NCI-H1930 (cell line): Measurements from ENCODE around the gene KIDINS220.

Experiments
- DNase-seq, 2 experiments: peaks; one replicate each; lab custom pipeline; 2025; lab: John Stamatoyannopoulos, UW

Gene KIDINS220

GRCh38 chr2:8836971-8837794 is at the start of gene KIDINS220:
Gene KIDINS220, minus strand, starts transcription at chr2:8837613. Its CDS starts 10,520 bp downstream, at chr2:8827093.
- DNase-seq = peak; percentile 40 to 73

- no peak for DNase-seq
These were observed 49.5 kb upstream of the KIDINS220 start for GRCh38 chr2:8886876-8887275.

DNA sequence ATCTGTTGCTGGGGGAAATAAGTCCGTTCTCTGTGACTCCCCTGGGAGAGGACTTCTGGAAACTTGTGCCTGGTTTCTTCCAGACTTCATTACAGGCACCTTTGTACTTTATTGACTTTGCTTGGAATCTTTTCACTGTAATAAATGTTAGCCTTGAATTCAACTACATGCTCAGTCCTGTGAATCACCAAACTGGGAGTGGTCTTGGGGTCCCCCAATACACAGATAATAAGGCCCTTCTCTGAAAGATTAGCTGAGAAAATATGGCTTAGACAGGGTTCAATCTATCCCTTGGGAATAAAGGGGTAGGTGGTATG is 48.7 kb upstream of the KIDINS220 start:
- no peak for DNase-seq

- no peak for DNase-seq
These were observed 48.2 kb upstream of the KIDINS220 start for GRCh38 chr2:8885449-8886201.

DNA sequence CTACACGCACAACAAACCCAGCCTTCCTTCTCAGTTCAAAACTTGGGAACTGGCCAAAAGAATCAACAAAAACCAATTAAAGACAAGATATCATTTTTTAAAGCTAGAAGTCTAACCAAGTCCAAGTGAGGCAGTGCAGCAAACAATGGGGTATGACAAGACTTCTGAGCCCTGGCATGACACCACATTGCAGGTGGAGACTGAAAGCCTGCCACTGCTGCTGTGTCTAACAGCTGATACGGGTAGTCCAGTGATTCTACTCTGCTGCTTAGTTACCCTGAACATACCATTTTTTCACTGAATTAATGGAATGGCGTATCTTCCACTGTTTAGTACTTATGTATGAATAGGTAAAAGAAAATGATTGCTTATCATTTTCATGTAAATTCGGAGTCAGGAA is 47.4 kb upstream of the KIDINS220 start:
- no peak for DNase-seq

- DNase-seq = no peak
These were observed 44.7 kb upstream of the KIDINS220 start for GRCh38 chr2:8882094-8882493.

GRCh38 chr2:8877894-8878293 is 40.5 kb upstream of the KIDINS220 start:
- DNase-seq = no peak

DNA sequence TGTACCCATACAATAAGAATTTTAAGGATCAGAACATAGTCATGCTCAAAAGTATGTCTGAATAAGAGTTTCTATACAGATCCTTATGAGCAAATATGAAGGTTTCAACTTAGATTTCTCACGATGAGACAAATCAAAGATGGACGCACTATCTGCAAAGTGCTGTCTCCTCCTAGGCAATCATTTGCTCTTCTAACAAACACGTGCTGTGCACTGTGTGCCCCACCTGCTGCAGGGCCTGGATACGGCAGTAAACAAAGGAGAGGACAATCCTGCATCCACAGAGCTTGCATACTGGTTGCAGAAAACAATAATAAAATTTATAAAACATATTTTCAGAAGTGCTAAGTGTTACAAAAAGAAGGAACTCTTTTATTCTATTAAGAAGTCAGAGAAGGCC is 39.9 kb upstream of the KIDINS220 start:
- DNase-seq = no peak

DNA sequence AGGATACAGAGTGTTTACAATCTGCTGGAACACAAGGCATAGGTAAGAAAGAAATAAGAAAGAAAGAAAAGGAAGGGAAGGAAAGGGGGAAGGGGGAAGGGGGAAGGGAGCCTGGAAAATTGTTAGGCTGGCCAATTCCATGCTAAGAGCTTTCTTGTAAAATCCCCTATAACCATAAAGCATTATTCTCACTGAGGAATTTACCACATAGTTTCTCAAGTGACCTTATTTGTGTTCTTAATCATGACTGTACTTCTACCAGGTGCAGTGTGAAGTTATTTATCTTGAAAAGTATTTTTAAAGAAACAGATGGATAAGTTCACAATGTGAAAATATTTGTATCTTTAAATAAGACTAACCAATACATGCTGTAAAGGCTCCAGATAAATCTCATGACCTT is 39.2 kb upstream of the KIDINS220 start:
- DNase-seq = no peak

GRCh38 chr2:8872821-8873432 is 35.5 kb upstream of the KIDINS220 start:
- DNase-seq = peak in 1 of 2 experiments; percentile 41

GRCh38 chr2:8870441-8870840 is 33.0 kb upstream of the KIDINS220 start:
- DNase-seq = no peak

DNA sequence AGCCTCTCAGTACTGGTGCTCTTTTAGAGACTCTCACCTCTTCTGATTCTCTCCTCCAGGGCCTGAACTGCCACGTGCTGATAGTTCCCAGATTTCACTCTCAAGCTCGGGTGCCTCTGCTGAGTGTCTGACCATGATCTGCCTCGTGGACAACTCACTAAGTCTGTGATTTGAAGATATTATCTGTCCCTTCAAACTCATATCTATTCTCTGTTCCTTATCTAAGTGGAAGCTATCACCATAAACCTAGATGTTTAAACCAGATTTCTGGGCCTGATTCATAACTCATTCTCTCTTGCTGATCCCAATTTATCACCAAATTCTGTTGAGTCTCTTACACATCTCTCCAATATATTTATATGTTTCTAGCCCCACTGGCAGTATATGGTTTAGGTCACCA is 29.9 kb upstream of the KIDINS220 start:
- no peak for DNase-seq

DNA sequence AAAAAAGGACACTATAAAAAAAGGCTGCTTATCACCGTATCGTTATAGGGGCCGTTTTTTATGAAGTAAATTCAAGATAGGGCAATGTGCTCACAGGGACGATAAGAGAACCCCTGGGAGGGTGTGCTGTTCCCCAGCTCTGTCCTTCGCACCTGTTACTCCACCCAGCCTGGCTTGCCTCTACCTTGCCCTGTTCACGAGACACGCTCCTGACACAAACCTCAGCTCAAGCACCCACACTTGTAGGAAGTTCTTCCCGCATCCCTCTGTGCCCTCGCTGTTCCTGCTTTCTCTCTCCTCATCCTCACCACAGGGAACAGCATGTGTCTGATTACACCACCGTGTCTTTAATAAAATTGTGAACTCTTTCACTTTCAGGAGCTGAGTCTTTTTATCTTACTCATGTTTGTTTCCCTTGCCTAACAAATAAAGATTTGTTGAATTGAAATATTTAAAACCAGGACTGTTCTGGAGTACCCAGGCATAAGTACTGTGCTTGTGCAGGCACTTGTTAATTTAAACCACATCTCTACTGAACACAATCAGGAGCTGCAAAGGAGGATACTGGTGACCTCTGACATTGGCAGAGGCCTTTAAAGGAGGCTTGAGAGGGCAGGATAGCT is 26.0 kb upstream of the KIDINS220 start:
- DNase-seq = no peak

DNA sequence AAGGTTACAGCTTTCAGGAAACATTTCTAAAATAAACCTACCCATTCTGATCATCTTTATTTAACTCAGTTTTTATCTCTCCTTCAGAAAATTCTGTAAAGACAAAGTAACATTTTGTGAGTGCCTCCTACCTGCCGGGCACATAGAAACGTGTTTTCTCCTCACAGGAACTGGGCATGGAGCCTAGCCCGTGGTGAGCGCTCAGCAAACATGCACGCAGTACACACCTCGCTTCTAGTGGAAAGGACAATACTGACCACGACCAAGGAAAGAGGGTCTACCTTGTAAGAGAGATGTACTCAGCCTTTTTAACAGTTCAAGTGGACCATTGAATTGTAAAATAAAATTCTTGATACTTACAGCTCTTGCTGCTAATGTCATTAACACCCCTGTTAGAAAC is 24.8 kb upstream of the KIDINS220 start:
- no peak for DNase-seq

GRCh38 chr2:8861797-8862196 is 24.4 kb upstream of the KIDINS220 start:
- DNase-seq = no peak

DNA sequence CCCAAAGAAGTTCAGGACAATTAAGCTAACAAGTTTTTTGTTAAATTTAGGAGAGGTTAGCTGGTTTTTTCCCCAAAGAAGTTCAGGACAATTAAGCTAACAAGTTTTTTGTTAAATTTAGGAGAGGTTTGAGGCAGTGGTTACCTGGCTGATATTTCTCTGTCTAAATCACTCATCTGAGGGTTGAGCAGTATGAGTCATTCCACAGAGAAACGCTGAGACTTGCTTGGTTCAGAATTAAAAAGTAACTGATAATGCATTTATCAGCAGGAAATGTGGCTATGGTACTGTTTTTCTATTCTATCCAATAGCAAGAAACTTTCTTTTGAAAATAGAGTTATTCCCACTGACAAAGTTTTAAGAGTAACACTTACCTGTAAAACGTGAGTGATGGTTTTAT is 22.8 kb upstream of the KIDINS220 start:
- no peak for DNase-seq

- no peak for DNase-seq
These were observed 21.5 kb upstream of the KIDINS220 start for GRCh38 chr2:8858910-8859309.

DNA sequence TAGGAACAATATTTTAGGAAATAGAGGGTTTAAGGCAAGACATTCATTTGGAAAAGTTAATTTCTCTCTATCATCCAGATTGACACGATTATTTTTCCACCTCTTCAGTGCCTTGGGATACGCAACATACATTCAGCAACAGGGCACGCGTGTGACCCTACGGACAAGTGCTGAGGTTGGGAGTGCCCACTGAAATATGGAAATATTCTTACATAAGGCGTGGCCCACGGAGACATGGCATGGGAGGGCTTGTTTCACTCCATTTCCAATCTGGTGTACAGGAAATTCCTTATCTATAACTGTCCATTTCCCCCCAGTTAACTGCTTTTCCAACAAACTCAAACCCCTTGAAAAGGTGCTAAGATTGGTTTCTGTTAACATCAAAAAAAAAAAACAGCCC is 20.9 kb upstream of the KIDINS220 start:
- DNase-seq = no peak

- DNase-seq = no peak
These were observed 20.3 kb upstream of the KIDINS220 start for GRCh38 chr2:8857709-8858108.

DNA sequence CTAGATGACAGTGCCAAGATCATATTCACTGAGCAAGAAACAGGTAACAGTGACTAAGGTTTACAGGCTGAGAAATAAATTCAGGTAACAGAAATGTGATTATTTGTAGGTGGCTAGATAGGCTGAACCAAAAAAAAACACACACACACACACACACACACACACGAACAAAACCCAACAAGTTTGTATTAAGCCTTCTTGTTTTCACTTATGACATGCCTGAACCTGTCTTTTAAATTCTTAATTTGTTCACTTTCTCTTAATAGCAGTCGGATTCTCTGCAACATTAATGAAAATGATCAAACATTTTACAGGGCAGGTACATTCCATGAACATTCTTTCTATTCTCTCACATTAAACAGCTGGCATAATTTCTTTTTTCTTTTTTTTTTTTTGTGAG is 18.8 kb upstream of the KIDINS220 start:
- no peak for DNase-seq

DNA sequence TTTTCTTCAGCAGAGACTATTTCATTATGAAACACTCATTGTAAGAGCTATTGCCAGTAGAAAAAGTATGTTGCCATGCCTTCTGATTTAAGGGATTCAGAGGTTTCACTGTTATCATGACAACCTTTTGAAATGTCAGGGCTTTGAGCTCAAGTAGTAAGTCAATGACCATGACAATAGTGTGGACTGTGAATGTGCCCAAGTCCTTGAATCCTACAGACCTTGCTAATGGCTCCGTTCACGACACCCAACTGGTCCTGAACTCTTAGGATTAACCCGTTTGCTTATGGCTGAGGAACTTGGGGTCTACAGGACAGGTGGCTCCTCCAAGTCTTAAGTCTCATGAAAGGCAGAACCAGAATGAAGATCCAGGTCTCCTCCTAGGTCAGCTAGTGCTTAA is 17.6 kb upstream of the KIDINS220 start:
- DNase-seq = no peak

- no peak for DNase-seq
These were observed 16.0 kb upstream of the KIDINS220 start for GRCh38 chr2:8853426-8853825.
